ENCODE data around the gene ACOD1. TPM values are rescaled to one million over a fixed set of nuclear protein-coding genes. Genes with fewer than 3 reads are reported as not detected.

Gene ACOD1
- polyA plus RNA-seq, 1 donor (not counting 4 experiments of a cell fraction or from before 2014, with no cell fraction given) = not detected

GRCh38 chr13:76929851-76930374 is 18.4 kb upstream of the ACOD1 start:
- no peaks in the 10 kb centered on the region for H3K79me2 ChIP-seq (ENCODE audit: control insufficient read depth, insufficient read depth, low read length)
- no peak overlapping the region for H3K27ac ChIP-seq (ENCODE audit: control insufficient read depth, insufficient read depth, low read length)
- H3K9ac ChIP-seq (ENCODE audit: control insufficient read depth, extremely low read depth, insufficient read depth, low read length) = no peak overlapping the region
- H3K9me3 ChIP-seq (ENCODE audit: control insufficient read depth, low read depth, low read length) = no peaks in the 10 kb centered on the region
- FAIRE-seq (peak; percentile 46), DNase-seq (ENCODE audit: low read depth, low spot score) (no peak)
- H2AFZ ChIP-seq (ENCODE audit: control insufficient read depth, low read length) = no peak overlapping the region
- no peaks in the 10 kb centered on the region for H3K36me3 ChIP-seq (ENCODE audit: control insufficient read depth in 2 of 2, extremely low read depth in 1 of 2, insufficient read depth in 2 of 2, low read length in 2 of 2)
- no peak overlapping the region for H3K4me2 ChIP-seq (ENCODE audit: control insufficient read depth, extremely low read depth, insufficient read depth, low read depth, low read length)
- no peak overlapping the region for H3K4me3 ChIP-seq (ENCODE audit: control insufficient read depth in 2 of 3, extremely low read depth in 1 of 3, insufficient read depth in 2 of 3, low read depth in 1 of 3, low read length in 3 of 3)
- dilution Hi-C loops (cut with MboI; ENCODE audit: extremely low pct_ligation_motif_present, low sequenced_read_pairs) = no loop called here
- TF ChIP-seq, protein P1, sequence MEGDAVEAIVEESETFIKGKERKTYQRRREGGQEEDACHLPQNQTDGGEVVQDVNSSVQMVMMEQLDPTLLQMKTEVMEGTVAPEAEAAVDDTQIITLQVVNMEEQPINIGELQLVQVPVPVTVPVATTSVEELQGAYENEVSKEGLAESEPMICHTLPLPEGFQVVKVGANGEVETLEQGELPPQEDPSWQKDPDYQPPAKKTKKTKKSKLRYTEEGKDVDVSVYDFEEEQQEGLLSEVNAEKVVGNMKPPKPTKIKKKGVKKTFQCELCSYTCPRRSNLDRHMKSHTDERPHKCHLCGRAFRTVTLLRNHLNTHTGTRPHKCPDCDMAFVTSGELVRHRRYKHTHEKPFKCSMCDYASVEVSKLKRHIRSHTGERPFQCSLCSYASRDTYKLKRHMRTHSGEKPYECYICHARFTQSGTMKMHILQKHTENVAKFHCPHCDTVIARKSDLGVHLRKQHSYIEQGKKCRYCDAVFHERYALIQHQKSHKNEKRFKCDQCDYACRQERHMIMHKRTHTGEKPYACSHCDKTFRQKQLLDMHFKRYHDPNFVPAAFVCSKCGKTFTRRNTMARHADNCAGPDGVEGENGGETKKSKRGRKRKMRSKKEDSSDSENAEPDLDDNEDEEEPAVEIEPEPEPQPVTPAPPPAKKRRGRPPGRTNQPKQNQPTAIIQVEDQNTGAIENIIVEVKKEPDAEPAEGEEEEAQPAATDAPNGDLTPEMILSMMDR (optimal IDR thresholded peaks at IDR 0.05 in 1 of 3, IDR thresholded peaks at IDR 0.05 in 1 of 3, conservative IDR thresholded peaks at IDR 0.05 in 1 of 3; ENCODE audit: extremely low read depth in 1 of 3, insufficient read depth in 2 of 3, low read length in 3 of 3) = no peak
- no peak for TF ChIP-seq EZH2 (IDR thresholded peaks at IDR 0.05; ENCODE audit: low read length)
- H3K27me3 ChIP-seq (ENCODE audit: control insufficient read depth, extremely low read depth, insufficient read depth, low read length) = no peaks in the 10 kb centered on the region
- H4K20me1 ChIP-seq (ENCODE audit: control insufficient read depth, extremely low read depth, insufficient read depth, low read length) = no peaks in the 10 kb centered on the region
- H3K9me1 ChIP-seq (ENCODE audit: control insufficient read depth, extremely low read depth, insufficient read depth, low read length) = no peaks in the 10 kb centered on the region
- peaks cover 12% of the 10 kb centered on the region for H3K4me1 ChIP-seq (ENCODE audit: control insufficient read depth, extremely low read depth, insufficient read depth, low read length)

GRCh38 chr13:76932076-76932475 is 16.2 kb upstream of the ACOD1 start:
- no peak for TF ChIP-seq EZH2 (IDR thresholded peaks at IDR 0.05; ENCODE audit: low read length)
- TF ChIP-seq, protein P1 (optimal IDR thresholded peaks at IDR 0.05 in 1 of 3, IDR thresholded peaks at IDR 0.05 in 1 of 3, conservative IDR thresholded peaks at IDR 0.05 in 1 of 3; ENCODE audit: extremely low read depth in 1 of 3, insufficient read depth in 2 of 3, low read length in 3 of 3) = no peak
- no peak overlapping the region for H2AFZ ChIP-seq (ENCODE audit: control insufficient read depth, low read length)
- H3K9me3 ChIP-seq (ENCODE audit: control insufficient read depth, low read depth, low read length) = no peaks in the 10 kb centered on the region
- H3K36me3 ChIP-seq (ENCODE audit: control insufficient read depth in 2 of 2, extremely low read depth in 1 of 2, insufficient read depth in 2 of 2, low read length in 2 of 2) = no peaks in the 10 kb centered on the region
- FAIRE-seq = no peak
- no peak overlapping the region for H3K27ac ChIP-seq (ENCODE audit: control insufficient read depth, insufficient read depth, low read length)
- no peak for DNase-seq (ENCODE audit: low read depth, low spot score)
- H3K9ac ChIP-seq (ENCODE audit: control insufficient read depth, extremely low read depth, insufficient read depth, low read length) = no peak overlapping the region
- no peaks in the 10 kb centered on the region for H3K27me3 ChIP-seq (ENCODE audit: control insufficient read depth, extremely low read depth, insufficient read depth, low read length)
- dilution Hi-C loops (cut with MboI; ENCODE audit: extremely low pct_ligation_motif_present, low sequenced_read_pairs) = no loop called here
- H3K79me2 ChIP-seq (ENCODE audit: control insufficient read depth, insufficient read depth, low read length) = no peaks in the 10 kb centered on the region
- peaks cover 10% of the 10 kb centered on the region for H3K4me1 ChIP-seq (ENCODE audit: control insufficient read depth, extremely low read depth, insufficient read depth, low read length)
- no peaks in the 10 kb centered on the region for H4K20me1 ChIP-seq (ENCODE audit: control insufficient read depth, extremely low read depth, insufficient read depth, low read length)
- H3K4me2 ChIP-seq (ENCODE audit: control insufficient read depth, extremely low read depth, insufficient read depth, low read depth, low read length) = no peak overlapping the region
- H3K4me3 ChIP-seq (ENCODE audit: control insufficient read depth in 2 of 3, extremely low read depth in 1 of 3, insufficient read depth in 2 of 3, low read depth in 1 of 3, low read length in 3 of 3) = no peak overlapping the region
- no peaks in the 10 kb centered on the region for H3K9me1 ChIP-seq (ENCODE audit: control insufficient read depth, extremely low read depth, insufficient read depth, low read length)

All from keratinocyte (primary cell).